Measurements from ENCODE around the gene HPN.

Gene HPN

GRCh38 chr19:35105411-35106290, 64.1 kb downstream of the HPN start (continued):
- no peak for TF ChIP-seq PBX3 (CRISPR knock-in tag; IDR thresholded peaks at IDR 0.05)
- TF ChIP-seq ZNF571 (tag by site-specific recombination; IDR thresholded peaks at IDR 0.05), result peak; percentile 31; the same call in 1 of the 2 replicates
- no peak for TF ChIP-seq ZNF391 (tag by site-specific recombination; IDR thresholded peaks at IDR 0.05; ENCODE audit: borderline replicate concordance, low read depth)
- peak; percentile 45; the same call in 1 of the 2 replicates for TF ChIP-seq ZBTB48 (tag by site-specific recombination; IDR thresholded peaks at IDR 0.05)
- no peak for TF ChIP-seq TRIM28 (IDR thresholded peaks at IDR 0.05; ENCODE audit: borderline replicate concordance, low read length)
- peak; percentile 17; the same call in 1 of the 2 replicates for TF ChIP-seq ZBTB20 (tag by site-specific recombination; IDR thresholded peaks at IDR 0.05)
- TF ChIP-seq ZNF324 (tag by site-specific recombination; IDR thresholded peaks at IDR 0.05), result no peak
- TF ChIP-seq HOXD13 (CRISPR knock-in tag; IDR thresholded peaks at IDR 0.05; ENCODE audit: borderline replicate concordance), result no peak
- no peak for TF ChIP-seq ZNF518A (tag by site-specific recombination; conservative IDR thresholded peaks at IDR 0.05; ENCODE audit: low read depth)
- no peak for TF ChIP-seq ZNF664 (tag by site-specific recombination; IDR thresholded peaks at IDR 0.05)
- TF ChIP-seq KLF1 (tag by site-specific recombination; IDR thresholded peaks at IDR 0.05), result 0 out of 2 replicates have a peak, but pooled peaks have one; percentile 7
- no peak for TF ChIP-seq REST (tag by site-specific recombination; IDR thresholded peaks at IDR 0.05)
- TF ChIP-seq MYNN (tag by site-specific recombination; IDR thresholded peaks at IDR 0.05; ENCODE audit: borderline replicate concordance), result no peak
- no peak for TF ChIP-seq ZBTB7A (tag by site-specific recombination; IDR thresholded peaks at IDR 0.05; ENCODE audit: low read depth)
- peak; percentile 81; the same call in 1 of the 2 replicates for TF ChIP-seq ZNF785 (tag by site-specific recombination; IDR thresholded peaks at IDR 0.05)
- no peak for TF ChIP-seq KLF10 (tag by site-specific recombination; IDR thresholded peaks at IDR 0.05)
- TF ChIP-seq SCRT2 (tag by site-specific recombination; IDR thresholded peaks at IDR 0.05), result no peak
- no peak for TF ChIP-seq ZNF624 (tag by site-specific recombination; IDR thresholded peaks at IDR 0.05)
- TF ChIP-seq ZNF2 (tag by site-specific recombination; IDR thresholded peaks at IDR 0.05), result no peak
- TF ChIP-seq GLIS2 (tag by site-specific recombination; IDR thresholded peaks at IDR 0.05), result no peak
- no peak for TF ChIP-seq MZF1 (tag by site-specific recombination; IDR thresholded peaks at IDR 0.05; ENCODE audit: borderline replicate concordance)
- no peak for TF ChIP-seq ZNF121 (tag by site-specific recombination; IDR thresholded peaks at IDR 0.05)
- TF ChIP-seq ZBTB26 (tag by site-specific recombination; optimal IDR thresholded peaks at IDR 0.05), result peak; percentile 11
- no peak for TF ChIP-seq ZNF223 (tag by site-specific recombination; IDR thresholded peaks at IDR 0.05)
- no peak for TF ChIP-seq ZNF10 (tag by site-specific recombination; IDR thresholded peaks at IDR 0.05)
- no peak for TF ChIP-seq ZNF830 (tag by site-specific recombination; IDR thresholded peaks at IDR 0.05; ENCODE audit: low read depth)
- TF ChIP-seq ZNF488 (tag by site-specific recombination; IDR thresholded peaks at IDR 0.05), result peak; percentile 16; the same call in 1 of the 2 replicates
- no peak; the same call in 1 of the 2 replicates for TF ChIP-seq KLF7 (tag by site-specific recombination; IDR thresholded peaks at IDR 0.05; ENCODE audit: borderline replicate concordance)
